Esophagus squamous epithelium (tissue), 4 donors: Measurements from ENCODE around the gene RHOV.

Experiments
- POLR2A ChIP-seq, 4 donors: fragments of 450-650 bp; IDR thresholded peaks; one replicate each; pipeline ENCODE4 v1.6.1; 2017; ENCODE audit warnings: antibody characterized with exemption in 4 of 4, mild to moderate bottlenecking in 4 of 4, moderate library complexity in 3 of 4
- TF ChIP-seq, protein P1 (sequence below), 6 experiments: fragments of 450-650 bp in 4 of 6; fragments of 200-600 bp in 2 of 6; sonication (generic) in 2 of 6; IDR thresholded peaks; one replicate each; pipeline ENCODE4 v1.5.1; 2016 to 2019; ENCODE audit warnings: antibody characterized with exemption in 6 of 6, mild to moderate bottlenecking in 4 of 6, moderate library complexity in 4 of 6

- TF ChIP-seq, protein P1, sequence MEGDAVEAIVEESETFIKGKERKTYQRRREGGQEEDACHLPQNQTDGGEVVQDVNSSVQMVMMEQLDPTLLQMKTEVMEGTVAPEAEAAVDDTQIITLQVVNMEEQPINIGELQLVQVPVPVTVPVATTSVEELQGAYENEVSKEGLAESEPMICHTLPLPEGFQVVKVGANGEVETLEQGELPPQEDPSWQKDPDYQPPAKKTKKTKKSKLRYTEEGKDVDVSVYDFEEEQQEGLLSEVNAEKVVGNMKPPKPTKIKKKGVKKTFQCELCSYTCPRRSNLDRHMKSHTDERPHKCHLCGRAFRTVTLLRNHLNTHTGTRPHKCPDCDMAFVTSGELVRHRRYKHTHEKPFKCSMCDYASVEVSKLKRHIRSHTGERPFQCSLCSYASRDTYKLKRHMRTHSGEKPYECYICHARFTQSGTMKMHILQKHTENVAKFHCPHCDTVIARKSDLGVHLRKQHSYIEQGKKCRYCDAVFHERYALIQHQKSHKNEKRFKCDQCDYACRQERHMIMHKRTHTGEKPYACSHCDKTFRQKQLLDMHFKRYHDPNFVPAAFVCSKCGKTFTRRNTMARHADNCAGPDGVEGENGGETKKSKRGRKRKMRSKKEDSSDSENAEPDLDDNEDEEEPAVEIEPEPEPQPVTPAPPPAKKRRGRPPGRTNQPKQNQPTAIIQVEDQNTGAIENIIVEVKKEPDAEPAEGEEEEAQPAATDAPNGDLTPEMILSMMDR (IDR thresholded peaks at IDR 0.05), result no peak
- TF ChIP-seq POLR2A (IDR thresholded peaks at IDR 0.05), result no peak
These were observed 44.9 kb downstream of the RHOV start for GRCh38 chr15:40829115-40829514.
